Sigmoid colon (tissue), 7 donors: ENCODE results near the gene TBC1D16. TPM values are rescaled to one million over a fixed set of nuclear protein-coding genes. Genes with fewer than 3 reads are reported as not detected.

Source experiments
- DNase-seq: peaks from one replicate; pipeline ENCODE4 v3.0.0-alpha.2; 2019
- H3K27ac ChIP-seq, 4 donors: fragments of 200-600 bp; sonication (generic); one replicate each; pipeline ENCODE4 v1.5.1; 2016 to 2019; ENCODE audit warnings: mild to moderate bottlenecking in 1 of 4
- H3K27me3 ChIP-seq, 3 donors: fragments of 200-600 bp; sonication (generic); one replicate each; pipeline ENCODE4 v1.5.1; 2019; ENCODE audit warnings: mild to moderate bottlenecking in 1 of 3
- H3K36me3 ChIP-seq, 4 donors: fragments of 200-600 bp; sonication (generic); one replicate each; pipeline ENCODE4 v1.5.1; 2016 to 2019
- H3K4me1 ChIP-seq, 4 donors: fragments of 200-600 bp; sonication (generic); one replicate each; pipeline ENCODE4 v1.5.1; 2017 to 2019
- H3K4me3 ChIP-seq, 4 donors: fragments of 200-600 bp; sonication (generic); one replicate each; pipeline ENCODE4 v1.5.1; 2017 to 2019; ENCODE audit warnings: mild to moderate bottlenecking in 2 of 4, moderate library complexity in 1 of 4
- H3K9me3 ChIP-seq, 4 donors: fragments of 200-600 bp in 3 of 4; sonication (generic) in 3 of 4; one replicate each; pipeline versions ENCODE4 v1.5.1 to v1.6.1; 2013 to 2019
- EP300 ChIP-seq, 4 donors: sonication (generic); formaldehyde crosslinking; IDR thresholded peaks; one replicate each; pipeline ENCODE4 v1.6.1; 2017; ENCODE audit warnings: antibody characterized with exemption in 4 of 4
- POLR2A ChIP-seq, 2 donors: fragments of 450-650 bp; IDR thresholded peaks; one replicate each; pipeline ENCODE4 v1.6.1; 2016; ENCODE audit warnings: antibody characterized with exemption in 2 of 2, mild to moderate bottlenecking in 2 of 2, moderate library complexity in 2 of 2
- POLR2AphosphoS5 ChIP-seq, 4 donors: sonication (generic); formaldehyde crosslinking; IDR thresholded peaks; one replicate each; pipeline ENCODE4 v1.6.1; 2017; ENCODE audit warnings: antibody characterized with exemption in 4 of 4
- WGBS, 2 donors: extraction: QIAGEN DNeasy Blood & Tissue Kit; methylation state at CpG; one replicate each; pipeline ENCODE4 v1.1.7; 2013; 5-methylcytosine and 5-hydroxymethylcytosine counted together
- intact Hi-C: fragments of 100-400 bp; cut with DNase I; formaldehyde crosslinking; loops from one replicate; pipeline ENCODE4 v1.15.1; 2023
- polyA plus RNA-seq, 3 donors: library from polyadenylated mRNA; stranded (reverse); fragments of 200-250 nt; gene quantifications; one replicate each; pipeline ENCODE4 v1.2.3, GENCODE V29; 2013
- total RNA-seq, 4 donors: library from RNA; depleted of rRNA; stranded (reverse); fragments of >200 nt; gene quantifications; one replicate each; pipeline ENCODE4 v1.1.0, GENCODE V29; 2016
- TF ChIP-seq, protein P1 (sequence below), 4 experiments: fragments of 450-650 bp in 3 of 4; fragments of 200-600 bp in 1 of 4; IDR thresholded peaks; one replicate each; pipeline ENCODE4 v1.5.1; 2016 to 2019; ENCODE audit warnings: antibody characterized with exemption in 4 of 4, mild to moderate bottlenecking in 3 of 4, moderate library complexity in 2 of 4
- donor health status: healthy with polysubstance abuse.
- donor health status: Bipolar disorder and iron deficiency.
- donor health status: healthy.

TBC1D16 gene
- total and polyA plus RNA-seq, 7 donors, result 3.6 to 21.9 (median 15.7) TPM

DNA sequence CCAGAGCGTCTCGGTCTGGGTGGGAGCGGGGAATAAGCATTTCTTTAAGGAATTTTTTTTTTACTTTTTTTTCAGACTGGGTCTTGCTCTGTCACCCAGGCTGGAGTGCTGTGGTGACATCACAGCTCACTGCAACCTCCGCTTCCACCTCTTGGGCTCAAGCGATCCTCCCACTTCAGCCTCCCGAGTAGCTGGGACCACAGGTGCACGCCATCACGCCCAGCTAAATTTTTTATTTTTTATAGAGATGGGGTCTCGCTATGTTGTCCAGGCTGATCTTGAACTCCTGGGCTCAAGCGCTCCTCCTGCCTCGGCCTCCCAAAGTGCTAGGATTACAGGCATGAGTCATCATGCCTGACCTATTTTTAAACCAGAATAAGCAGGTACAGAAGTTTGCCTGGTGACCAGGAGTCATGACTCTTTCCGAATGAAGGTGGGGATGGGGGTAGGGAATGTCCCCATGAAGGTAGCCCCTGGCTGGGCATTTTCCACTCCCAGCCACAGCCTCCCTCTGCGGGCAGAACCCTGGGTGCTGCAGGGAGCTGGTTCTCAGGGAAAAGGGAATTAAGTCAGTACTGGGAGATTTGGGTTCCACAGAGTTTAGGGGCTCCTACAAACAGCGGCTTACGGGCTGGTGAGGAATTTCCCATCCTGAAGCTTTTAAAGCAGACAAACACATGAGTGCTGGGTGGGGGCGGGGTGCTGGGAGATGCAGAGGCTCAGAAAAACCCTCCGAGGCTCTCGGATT lies 48.3 kb downstream of the TBC1D16 start:
- peaks cover 3 to 47% (median 37%) of the 10 kb centered on the region in 4 donors for H3K4me1 ChIP-seq
- WGBS, 2 donors, result 61 to 80% methylated on average over 18 of the region's 18 CpGs
- no peak overlapping the region for H3K4me3 ChIP-seq
- TF ChIP-seq, protein P1, sequence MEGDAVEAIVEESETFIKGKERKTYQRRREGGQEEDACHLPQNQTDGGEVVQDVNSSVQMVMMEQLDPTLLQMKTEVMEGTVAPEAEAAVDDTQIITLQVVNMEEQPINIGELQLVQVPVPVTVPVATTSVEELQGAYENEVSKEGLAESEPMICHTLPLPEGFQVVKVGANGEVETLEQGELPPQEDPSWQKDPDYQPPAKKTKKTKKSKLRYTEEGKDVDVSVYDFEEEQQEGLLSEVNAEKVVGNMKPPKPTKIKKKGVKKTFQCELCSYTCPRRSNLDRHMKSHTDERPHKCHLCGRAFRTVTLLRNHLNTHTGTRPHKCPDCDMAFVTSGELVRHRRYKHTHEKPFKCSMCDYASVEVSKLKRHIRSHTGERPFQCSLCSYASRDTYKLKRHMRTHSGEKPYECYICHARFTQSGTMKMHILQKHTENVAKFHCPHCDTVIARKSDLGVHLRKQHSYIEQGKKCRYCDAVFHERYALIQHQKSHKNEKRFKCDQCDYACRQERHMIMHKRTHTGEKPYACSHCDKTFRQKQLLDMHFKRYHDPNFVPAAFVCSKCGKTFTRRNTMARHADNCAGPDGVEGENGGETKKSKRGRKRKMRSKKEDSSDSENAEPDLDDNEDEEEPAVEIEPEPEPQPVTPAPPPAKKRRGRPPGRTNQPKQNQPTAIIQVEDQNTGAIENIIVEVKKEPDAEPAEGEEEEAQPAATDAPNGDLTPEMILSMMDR (IDR thresholded peaks at IDR 0.05), result no peak
- TF ChIP-seq POLR2A (IDR thresholded peaks at IDR 0.05) (no peak), POLR2AphosphoS5 (IDR thresholded peaks at IDR 0.05) (no peak), EP300 (IDR thresholded peaks at IDR 0.05) (no peak)
- H3K36me3 ChIP-seq, result no peaks in the 10 kb centered on the region
- peak overlapping the region in 1 of 4 donors; percentile 33 for H3K27ac ChIP-seq
- H3K9me3 ChIP-seq, result no peaks in the 10 kb centered on the region
- intact Hi-C loops, result no loop called here
- no peaks in the 10 kb centered on the region for H3K27me3 ChIP-seq
- DNase-seq, result peak; percentile 50

DNA sequence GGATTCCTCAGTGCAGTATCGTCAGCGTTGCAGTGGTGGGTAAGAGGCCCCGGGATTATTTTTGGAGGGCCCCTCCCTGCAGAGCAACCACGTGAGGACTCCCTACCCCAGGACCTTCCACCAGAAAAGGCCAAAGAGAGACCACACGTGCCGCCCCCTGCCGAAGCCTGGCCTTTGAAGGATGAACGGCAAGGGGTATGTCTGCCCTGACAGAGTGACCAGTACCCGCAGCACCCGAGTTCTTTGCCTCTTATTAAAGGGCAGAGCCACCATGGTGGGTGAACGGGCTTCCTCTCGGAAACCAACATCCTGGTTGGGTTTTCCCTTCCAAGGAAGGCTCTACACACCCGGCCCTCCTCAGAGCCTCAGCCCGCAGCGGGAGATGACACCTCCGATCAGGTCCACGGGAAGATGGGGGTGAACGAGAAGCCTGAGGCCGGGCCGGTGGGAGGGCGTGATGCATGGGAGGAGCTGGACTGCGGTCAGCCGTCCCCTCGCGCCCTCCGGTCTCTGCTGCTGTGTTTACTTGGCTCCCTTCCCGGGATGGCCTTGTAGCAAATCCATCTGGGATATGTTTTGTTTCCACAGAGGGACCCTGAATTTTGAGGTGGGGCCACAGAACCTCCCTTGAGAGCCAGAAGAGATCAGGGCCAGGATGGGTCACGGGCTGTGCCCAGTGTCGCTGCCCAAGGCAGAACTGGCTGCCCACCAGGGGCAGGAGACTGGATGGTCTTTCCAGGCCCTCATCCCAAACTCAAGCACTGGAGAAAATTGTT lies 49.1 kb downstream of the TBC1D16 start:
- WGBS, 2 donors, result 60 to 74% methylated on average over 29 of the region's 29 CpGs
- TF ChIP-seq EP300 (IDR thresholded peaks at IDR 0.05) (no peak), POLR2AphosphoS5 (IDR thresholded peaks at IDR 0.05) (no peak), POLR2A (IDR thresholded peaks at IDR 0.05) (no peak)
- TF ChIP-seq, protein P1 (IDR thresholded peaks at IDR 0.05), result no peak
- H3K27ac ChIP-seq, result no peak overlapping the region
- DNase-seq, result peak; percentile 71
- H3K27me3 ChIP-seq, result no peaks in the 10 kb centered on the region
- no peaks in the 10 kb centered on the region for H3K36me3 ChIP-seq
- H3K4me1 ChIP-seq, result peaks cover 0 to 43% (median 33%) of the 10 kb centered on the region in 4 donors
- H3K9me3 ChIP-seq, result no peaks in the 10 kb centered on the region
- H3K4me3 ChIP-seq, result no peak overlapping the region
- intact Hi-C loops, result no loop called here

DNA sequence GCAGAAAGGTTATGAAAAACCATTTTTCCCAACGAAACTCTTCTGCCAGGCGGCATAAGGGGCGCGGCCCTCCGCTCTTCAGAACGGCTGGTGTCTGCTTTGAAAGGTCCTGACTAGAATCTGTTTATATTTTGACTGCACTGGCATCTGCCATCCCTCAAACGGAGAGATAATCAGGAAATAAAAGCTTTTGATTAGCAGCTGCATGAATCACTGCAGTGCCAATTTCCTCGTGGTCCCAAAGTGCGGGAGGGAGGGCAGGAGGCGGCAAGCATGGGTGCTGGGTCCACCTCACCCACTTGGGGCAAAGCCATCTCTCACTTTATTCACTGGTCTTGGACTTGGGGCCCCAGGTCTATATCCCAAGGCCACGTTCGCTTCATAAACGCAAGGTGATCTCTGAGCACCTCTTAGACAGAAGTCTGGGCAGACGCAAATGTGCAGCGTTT lies 49.7 kb downstream of the TBC1D16 start:
- 72 to 82% methylated on average over 15 of the region's 15 CpGs for WGBS, 2 donors
- H3K9me3 ChIP-seq, result no peaks in the 10 kb centered on the region
- peaks cover 0 to 43% (median 31%) of the 10 kb centered on the region in 4 donors for H3K4me1 ChIP-seq
- no peaks in the 10 kb centered on the region for H3K27me3 ChIP-seq
- DNase-seq, result peak; percentile 40
- intact Hi-C loops, result no loop called here
- no peak overlapping the region for H3K4me3 ChIP-seq
- no peaks in the 10 kb centered on the region for H3K36me3 ChIP-seq
- no peak overlapping the region for H3K27ac ChIP-seq
- no peak for TF ChIP-seq POLR2A (IDR thresholded peaks at IDR 0.05)
- TF ChIP-seq POLR2AphosphoS5 (IDR thresholded peaks at IDR 0.05), result no peak
- TF ChIP-seq, protein P1 (IDR thresholded peaks at IDR 0.05), result no peak
- no peak for TF ChIP-seq EP300 (IDR thresholded peaks at IDR 0.05)

DNA sequence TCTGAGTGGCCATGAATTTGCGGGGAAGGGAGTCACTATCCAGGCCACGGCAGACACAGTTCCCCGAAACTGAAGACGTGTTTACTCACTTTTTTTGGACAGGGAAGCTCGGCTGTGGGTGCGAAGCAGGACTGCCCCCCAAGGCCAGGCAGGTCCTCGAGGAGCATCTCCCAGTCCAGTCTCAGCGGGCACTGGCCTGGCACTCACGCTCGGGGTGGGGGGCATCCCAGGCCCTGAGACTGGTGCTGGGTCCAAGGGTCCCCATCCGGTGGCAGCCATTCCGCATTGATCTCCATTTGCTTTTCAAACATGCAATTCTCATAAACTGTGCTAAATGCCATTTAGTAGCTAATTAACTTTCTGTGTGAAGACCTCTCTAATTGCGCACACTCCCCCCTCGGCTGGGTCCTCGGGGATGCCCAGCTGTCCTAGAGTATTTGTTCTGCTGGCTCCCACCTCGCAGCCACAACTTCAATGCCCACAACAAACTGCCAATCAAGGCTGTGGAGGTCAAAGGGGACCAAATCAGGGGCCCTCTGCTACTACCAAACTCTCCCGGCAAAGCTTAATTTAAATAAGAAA lies 50.2 kb downstream of the TBC1D16 start:
- WGBS, 2 donors, result 92% methylated on average over 17 of the region's 17 CpGs

More for the DNA sequence above, 50.2 kb downstream of the TBC1D16 start:
- peaks cover 0 to 43% (median 34%) of the 10 kb centered on the region in 4 donors for H3K4me1 ChIP-seq
- no peak overlapping the region for H3K27ac ChIP-seq
- TF ChIP-seq EP300 (IDR thresholded peaks at IDR 0.05), result no peak
- no peak for TF ChIP-seq POLR2A (IDR thresholded peaks at IDR 0.05)
- TF ChIP-seq, protein P1 (IDR thresholded peaks at IDR 0.05), result no peak
- no peak for TF ChIP-seq POLR2AphosphoS5 (IDR thresholded peaks at IDR 0.05)
- no peaks in the 10 kb centered on the region for H3K36me3 ChIP-seq
- peak; percentile 48 for DNase-seq
- H3K27me3 ChIP-seq, result no peaks in the 10 kb centered on the region
- intact Hi-C loops, result no loop called here
- no peak overlapping the region for H3K4me3 ChIP-seq
- no peaks in the 10 kb centered on the region for H3K9me3 ChIP-seq
